Measurements from ENCODE around the gene SKAP1.
"Not testable (repeated sequence)": the region's sequence is repeated elsewhere in the genome, so short reads cannot be mapped to it uniquely, and the experiment has no call there.

The SKAP1 gene

DNA sequence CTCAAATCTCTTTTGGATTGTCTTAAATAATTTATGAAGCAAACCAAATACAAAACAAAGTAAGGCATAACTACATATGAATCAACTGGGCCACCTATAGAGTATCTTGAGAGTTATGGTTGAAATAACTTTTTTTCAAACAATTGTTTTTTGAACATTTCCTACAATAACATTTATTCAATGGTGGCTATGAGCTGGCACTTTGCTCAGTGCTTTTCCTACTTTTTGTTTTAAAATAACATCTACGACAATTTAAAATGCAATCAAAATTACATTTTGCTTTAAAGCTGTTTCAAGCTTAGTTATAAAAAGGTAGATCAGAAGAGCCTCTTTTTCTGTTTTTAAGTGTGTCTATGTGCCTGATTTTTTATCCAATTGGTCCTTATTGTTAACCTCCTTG is 238.7 kb downstream of the SKAP1 start:
- DNase-seq = no peak

- DNase-seq = no peak
These were observed 239.1 kb downstream of the SKAP1 start for GRCh38 chr17:48190871-48191270.

GRCh38 chr17:48187872-48188608 is 242.0 kb downstream of the SKAP1 start:
- DNase-seq = no peak

- not testable (repeated sequence) for DNase-seq
These were observed 243.7 kb downstream of the SKAP1 start for GRCh38 chr17:48186317-48186716.

DNA sequence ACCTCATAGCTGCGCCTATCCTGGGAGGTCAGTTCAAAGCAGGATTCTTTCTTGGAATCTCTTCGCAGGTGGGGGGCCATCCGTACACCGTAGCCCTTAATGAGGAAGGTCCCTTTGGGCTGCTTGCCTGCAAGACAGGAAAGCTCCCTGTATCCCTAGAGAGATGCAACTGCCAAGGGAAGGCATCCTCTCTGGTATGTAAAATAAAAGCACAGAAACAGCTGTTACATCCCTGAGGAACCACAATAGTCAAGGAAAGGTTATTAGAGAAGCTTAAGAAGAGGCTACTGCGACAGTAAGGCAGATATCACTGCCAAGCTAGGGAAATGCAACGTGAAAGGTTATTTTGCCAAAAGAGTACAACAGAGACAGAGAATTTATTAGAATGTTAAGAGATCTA is 245.3 kb downstream of the SKAP1 start:
- DNase-seq = no peak

DNA sequence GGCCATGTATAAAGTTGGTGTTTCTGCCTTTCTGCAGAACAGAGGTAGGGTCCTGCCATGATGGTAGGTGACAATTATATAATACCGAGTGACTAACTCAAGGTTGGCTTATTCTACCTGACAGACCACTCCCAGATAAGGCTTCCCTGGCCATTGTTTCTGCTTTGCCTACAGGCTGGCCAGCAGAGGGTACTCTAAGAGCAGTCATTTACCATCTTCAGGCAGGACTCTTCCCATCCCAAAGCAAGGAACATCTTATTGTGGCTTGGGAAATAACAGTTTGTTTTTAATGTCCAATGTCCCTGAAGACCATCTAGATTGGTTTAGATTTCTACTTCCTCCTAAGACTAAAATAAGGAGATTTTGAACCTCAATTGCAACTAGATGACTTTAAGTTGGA is 248.4 kb downstream of the SKAP1 start:
- no peak for DNase-seq

GRCh38 chr17:48180842-48181629 is 249.0 kb downstream of the SKAP1 start:
- no peak for DNase-seq

GRCh38 chr17:48179071-48179945 is 250.7 kb downstream of the SKAP1 start:
- DNase-seq = no peak

DNA sequence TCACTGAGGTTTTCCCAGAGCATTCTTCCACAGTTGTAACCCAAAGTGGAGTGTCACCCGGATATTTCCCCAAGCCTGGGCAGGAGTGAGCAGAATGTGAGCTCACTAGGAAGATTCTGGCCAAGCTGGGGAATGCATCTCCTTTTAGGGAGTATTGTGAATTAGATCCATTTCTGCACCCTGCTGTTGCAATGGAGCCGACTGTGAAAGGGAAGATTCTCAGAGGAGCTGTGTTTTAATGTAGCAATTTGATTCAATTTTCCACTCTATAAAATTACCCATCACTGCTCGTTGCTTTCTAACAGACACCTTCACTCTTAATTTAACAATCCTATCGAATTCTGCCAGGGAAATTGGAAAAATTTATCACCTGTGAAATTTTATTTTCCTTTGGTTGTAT is 251.7 kb downstream of the SKAP1 start:
- no peak for DNase-seq

DNA sequence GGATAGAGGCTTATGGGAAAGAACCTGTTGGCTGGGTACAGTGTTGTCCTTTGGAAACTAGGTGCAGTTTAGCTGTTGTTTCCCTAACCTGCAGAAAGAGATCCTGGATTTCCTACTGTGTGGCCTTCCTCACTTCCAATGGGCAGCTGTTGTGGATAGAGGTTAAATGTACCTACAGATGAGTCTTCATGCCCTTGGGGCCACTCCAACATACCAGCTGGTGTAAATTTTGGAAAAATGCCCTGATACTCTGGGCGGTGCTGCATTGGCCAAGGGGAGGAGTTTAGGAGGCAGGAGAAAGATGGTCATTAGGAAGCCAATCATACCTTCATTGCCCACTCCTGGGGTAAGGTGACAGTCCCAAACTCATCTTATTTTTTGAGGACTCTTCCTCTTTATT is 252.2 kb downstream of the SKAP1 start:
- DNase-seq = no peak

DNA sequence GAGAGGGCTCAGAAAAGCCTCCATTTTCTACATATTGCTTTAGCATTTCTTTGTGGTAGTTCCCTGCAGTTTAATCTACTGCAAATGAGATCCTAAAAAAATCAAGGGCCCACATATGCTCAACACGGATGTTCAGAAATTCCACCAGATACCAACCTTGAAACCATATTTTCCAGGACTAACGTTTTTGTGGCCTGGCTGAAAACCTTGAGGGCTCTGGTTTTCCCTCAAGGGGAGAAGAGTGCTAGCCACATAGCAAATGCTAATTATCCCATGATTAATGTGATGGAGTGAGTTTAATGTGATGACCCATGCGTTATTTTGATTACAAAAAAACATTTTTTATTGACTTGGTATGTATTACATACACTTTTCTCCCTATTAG is 253.6 kb downstream of the SKAP1 start:
- DNase-seq = no peak

GRCh38 chr17:48175692-48176470 is 254.1 kb downstream of the SKAP1 start:
- no peak for DNase-seq

- DNase-seq = no peak
These were observed 255.0 kb downstream of the SKAP1 start for GRCh38 chr17:48174833-48175523.

DNA sequence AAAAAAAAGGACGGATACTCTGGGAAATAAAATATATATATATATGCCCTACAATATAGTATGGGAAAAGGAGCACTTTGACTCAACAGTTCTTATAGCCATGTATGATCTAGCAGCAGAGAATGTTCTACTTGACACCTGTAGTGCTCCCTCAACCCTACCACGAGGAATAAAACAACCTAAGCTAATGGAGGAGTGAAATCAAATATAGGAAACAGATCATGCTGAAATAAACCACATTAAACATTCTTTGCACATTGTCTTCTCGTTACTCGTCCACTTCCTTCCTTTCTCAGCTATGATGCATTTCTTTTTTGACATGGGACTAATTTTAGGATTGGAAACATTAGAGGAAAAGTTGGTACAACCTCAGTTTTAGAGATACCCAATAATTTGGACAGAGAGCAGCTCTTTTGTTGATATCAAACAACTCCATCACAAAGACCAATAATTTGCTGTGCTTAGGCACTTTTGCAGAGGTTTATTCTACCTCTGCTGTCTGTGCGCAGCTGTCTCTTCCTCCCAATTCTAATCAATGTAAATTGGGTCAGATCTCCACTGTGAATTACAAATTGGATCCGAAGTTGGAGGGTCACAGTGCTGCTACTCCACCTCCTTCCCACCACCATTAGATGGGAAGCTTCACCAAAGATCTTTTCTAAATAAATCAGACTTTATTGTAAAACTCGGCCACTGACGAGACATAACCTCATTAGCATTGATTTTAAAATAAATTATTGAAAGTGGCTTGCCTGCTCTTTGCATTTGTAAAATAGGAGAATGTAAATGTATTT is 256.6 kb downstream of the SKAP1 start:
- DNase-seq = no peak

GRCh38 chr17:48169926-48170325 is 260.1 kb downstream of the SKAP1 start:
- no peak for DNase-seq

DNA sequence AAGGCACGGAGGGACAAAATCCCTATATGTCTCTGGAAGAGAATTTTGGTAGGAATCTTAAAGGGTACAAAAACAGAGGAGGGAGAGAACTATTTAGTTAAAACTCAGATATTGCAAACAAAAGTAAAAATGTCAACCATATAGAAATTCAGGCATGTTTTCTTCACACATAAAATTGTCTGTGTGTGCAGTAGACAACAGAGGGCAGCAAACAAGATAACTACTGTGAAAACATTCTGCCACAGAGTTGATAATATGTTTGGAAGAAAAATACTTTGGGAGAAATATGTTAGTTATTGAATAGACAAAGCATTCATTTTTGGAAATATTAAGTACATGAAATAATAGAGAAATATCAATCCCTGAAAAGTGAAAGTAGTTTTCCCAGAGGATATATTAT is 266.2 kb downstream of the SKAP1 start:
- DNase-seq = no peak

GRCh38 chr17:48162946-48163506 is 267.0 kb downstream of the SKAP1 start:
- no peak for DNase-seq

- no peak for DNase-seq
These were observed 267.6 kb downstream of the SKAP1 start for GRCh38 chr17:48162306-48162934.

GRCh38 chr17:48161127-48161905 is 268.7 kb downstream of the SKAP1 start:
- DNase-seq = no peak

Data from NCI-H748 treated with DMSO at 0.1 percent for 48 hours (cell line).